ENCODE results near the gene HCST.

Gene HCST

DNA sequence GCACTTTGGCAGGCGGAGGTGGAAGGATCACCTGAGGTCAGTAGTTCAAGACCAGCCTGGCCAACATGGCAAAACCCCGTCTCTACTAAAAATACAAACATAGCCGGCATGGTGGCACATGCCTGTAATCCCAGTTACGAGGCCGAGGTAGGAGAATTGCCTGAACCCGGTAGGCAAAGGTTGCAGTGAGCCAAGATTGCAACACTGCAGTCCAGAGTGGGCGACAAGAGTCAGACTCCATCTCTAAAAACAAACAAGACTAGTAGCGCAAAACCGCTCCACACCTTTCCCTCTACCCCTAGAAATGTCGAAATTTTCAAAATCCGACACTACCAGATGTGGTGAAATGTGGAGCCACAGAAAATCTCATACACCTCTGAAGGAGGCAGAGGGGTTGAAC is 17.0 kb downstream of the HCST start:
- ChIA-PET POLR2A (no interaction called here), CTCF (no interaction called here)
- Histone ChIP-seq H3K36me3 (ENCODE audit: control insufficient read depth in 2 of 2, insufficient read depth in 1 of 2, low read length in 2 of 2) (no peaks in the 10 kb centered on the region; a peak in 1 of 3 replicates), H3K27ac (ENCODE audit: extremely low read depth, low read depth, low read length) (no peak overlapping the region), H3K4me1 (ENCODE audit: control insufficient read depth, insufficient read depth, low read length) (no peaks in the 10 kb centered on the region), H3K9me3 (ENCODE audit: control insufficient read depth, insufficient read depth, low read depth, low read length) (no peaks in the 10 kb centered on the region), H3K4me3 (ENCODE audit: low read depth, low read length) (no peak overlapping the region)
- TF ChIP-seq ZNF146 (tag by site-specific recombination; IDR thresholded peaks at IDR 0.05) = no peak

DNA sequence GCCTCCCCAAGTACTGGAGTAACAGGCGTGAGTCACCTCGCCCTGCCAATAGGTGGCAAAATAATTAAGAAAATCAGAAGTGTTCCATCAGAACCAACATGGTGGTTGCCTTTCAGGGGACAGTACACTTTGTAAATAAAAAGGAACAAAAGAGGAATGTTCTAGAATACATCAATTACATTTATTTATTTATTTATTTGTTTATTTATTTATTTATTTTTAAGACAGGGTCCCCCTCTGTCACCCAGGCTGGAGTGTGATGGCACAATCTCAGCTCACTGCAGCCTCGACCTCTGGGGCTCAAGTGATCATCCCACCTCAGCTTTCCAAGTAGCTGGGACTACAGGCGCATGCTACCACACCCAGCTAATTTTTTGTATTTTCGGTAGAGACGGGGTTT is 18.7 kb downstream of the HCST start:
- ChIA-PET POLR2A (interaction anchor here (0.6 to 2.5 kb wide), 2 partner anchors 10 to 209 kb away, joined by 5 to 9 read pairs; no protein-coding TSS in a partner anchor), CTCF (interaction anchor here (0.6 to 2.0 kb wide), 4 partner anchors 10 to 51 kb away, joined by 4 to 8 read pairs (median 6); no protein-coding TSS in a partner anchor)
- Histone ChIP-seq H3K4me1 (ENCODE audit: control insufficient read depth, insufficient read depth, low read length) (no peaks in the 10 kb centered on the region), H3K36me3 (ENCODE audit: control insufficient read depth in 2 of 2, insufficient read depth in 1 of 2, low read length in 2 of 2) (peaks cover 0 to 4% of the 10 kb centered on the region in 2 experiments; a peak in 1 of 3 replicates), H3K9me3 (ENCODE audit: control insufficient read depth, insufficient read depth, low read depth, low read length) (peaks cover 12% of the 10 kb centered on the region), H3K27ac (ENCODE audit: extremely low read depth, low read depth, low read length) (no peak overlapping the region), H3K4me3 (ENCODE audit: low read depth, low read length) (no peak overlapping the region)
- TF ChIP-seq ZNF202 (tag by site-specific recombination; IDR thresholded peaks at IDR 0.05; ENCODE audit: borderline replicate concordance) = peak; percentile 90; the same call in 1 of the 2 replicates
- no peak for TF ChIP-seq BCL11B (tag by site-specific recombination; IDR thresholded peaks at IDR 0.05; ENCODE audit: low read depth)
- no peak for TF ChIP-seq ATF2 (tag by site-specific recombination; IDR thresholded peaks at IDR 0.05; ENCODE audit: low read depth)
- TF ChIP-seq GLI2 (tag by site-specific recombination; IDR thresholded peaks at IDR 0.05; ENCODE audit: borderline replicate concordance, low read depth) = no peak
- no peak for TF ChIP-seq ZNF501 (tag by site-specific recombination; IDR thresholded peaks at IDR 0.05)
- no peak for TF ChIP-seq ZEB2 (tag by site-specific recombination; IDR thresholded peaks at IDR 0.05)
- no peak for TF ChIP-seq ZNF692 (tag by site-specific recombination; IDR thresholded peaks at IDR 0.05)
- peak; percentile 97 for TF ChIP-seq ZNF404 (tag by site-specific recombination; IDR thresholded peaks at IDR 0.05)
- TF ChIP-seq ZNF837 (tag by site-specific recombination; IDR thresholded peaks at IDR 0.05) = no peak
- TF ChIP-seq ZNF561 (tag by site-specific recombination; IDR thresholded peaks at IDR 0.05; ENCODE audit: borderline replicate concordance) = no peak
- TF ChIP-seq ZNF701 (tag by site-specific recombination; IDR thresholded peaks at IDR 0.05) = no peak
- TF ChIP-seq, protein P1, sequence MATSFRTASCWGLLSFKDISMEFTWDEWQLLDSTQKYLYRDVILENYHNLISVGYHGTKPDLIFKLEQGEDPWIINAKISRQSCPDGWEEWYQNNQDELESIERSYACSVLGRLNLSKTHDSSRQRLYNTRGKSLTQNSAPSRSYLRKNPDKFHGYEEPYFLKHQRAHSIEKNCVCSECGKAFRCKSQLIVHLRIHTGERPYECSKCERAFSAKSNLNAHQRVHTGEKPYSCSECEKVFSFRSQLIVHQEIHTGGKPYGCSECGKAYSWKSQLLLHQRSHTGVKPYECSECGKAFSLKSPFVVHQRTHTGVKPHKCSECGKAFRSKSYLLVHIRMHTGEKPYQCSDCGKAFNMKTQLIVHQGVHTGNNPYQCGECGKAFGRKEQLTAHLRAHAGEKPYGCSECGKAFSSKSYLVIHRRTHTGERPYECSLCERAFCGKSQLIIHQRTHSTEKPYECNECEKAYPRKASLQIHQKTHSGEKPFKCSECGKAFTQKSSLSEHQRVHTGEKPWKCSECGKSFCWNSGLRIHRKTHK (tag by site-specific recombination; IDR thresholded peaks at IDR 0.05) = no peak
- TF ChIP-seq, protein P2, sequence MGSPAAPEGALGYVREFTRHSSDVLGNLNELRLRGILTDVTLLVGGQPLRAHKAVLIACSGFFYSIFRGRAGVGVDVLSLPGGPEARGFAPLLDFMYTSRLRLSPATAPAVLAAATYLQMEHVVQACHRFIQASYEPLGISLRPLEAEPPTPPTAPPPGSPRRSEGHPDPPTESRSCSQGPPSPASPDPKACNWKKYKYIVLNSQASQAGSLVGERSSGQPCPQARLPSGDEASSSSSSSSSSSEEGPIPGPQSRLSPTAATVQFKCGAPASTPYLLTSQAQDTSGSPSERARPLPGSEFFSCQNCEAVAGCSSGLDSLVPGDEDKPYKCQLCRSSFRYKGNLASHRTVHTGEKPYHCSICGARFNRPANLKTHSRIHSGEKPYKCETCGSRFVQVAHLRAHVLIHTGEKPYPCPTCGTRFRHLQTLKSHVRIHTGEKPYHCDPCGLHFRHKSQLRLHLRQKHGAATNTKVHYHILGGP (tag by site-specific recombination; IDR thresholded peaks at IDR 0.05) = no peak
- no peak for TF ChIP-seq ZNF184 (tag by site-specific recombination; IDR thresholded peaks at IDR 0.05)
- TF ChIP-seq SCRT1 (tag by site-specific recombination; IDR thresholded peaks at IDR 0.05; ENCODE audit: borderline replicate concordance) = no peak
- TF ChIP-seq ZNF433 (tag by site-specific recombination; IDR thresholded peaks at IDR 0.05; ENCODE audit: low read depth) = peak; percentile 98
- TF ChIP-seq ZNF585B (tag by site-specific recombination; IDR thresholded peaks at IDR 0.05) = no peak
- no peak for TF ChIP-seq ZBTB20 (tag by site-specific recombination; IDR thresholded peaks at IDR 0.05)
- TF ChIP-seq ZNF394 (tag by site-specific recombination; IDR thresholded peaks at IDR 0.05; ENCODE audit: borderline replicate concordance) = peak; percentile 95
- TF ChIP-seq MEIS1 (CRISPR knock-in tag; IDR thresholded peaks at IDR 0.05; ENCODE audit: borderline replicate concordance) = no peak
- TF ChIP-seq KLF10 (tag by site-specific recombination; IDR thresholded peaks at IDR 0.05) = no peak
- 0 out of 2 replicates have a peak, but pooled peaks have one; percentile 55 for TF ChIP-seq ZNF560 (tag by site-specific recombination; IDR thresholded peaks at IDR 0.05; ENCODE audit: borderline replicate concordance)
- TF ChIP-seq ZNF174 (tag by site-specific recombination; IDR thresholded peaks at IDR 0.05) = no peak
- peak; percentile 72 for TF ChIP-seq ZBTB8A (tag by site-specific recombination; IDR thresholded peaks at IDR 0.05)
- TF ChIP-seq ZFP69B (tag by site-specific recombination; IDR thresholded peaks at IDR 0.05) = no peak
- TF ChIP-seq TRIM28 (IDR thresholded peaks at IDR 0.05; ENCODE audit: borderline replicate concordance, low read length) = no peak
- TF ChIP-seq MZF1 (tag by site-specific recombination; IDR thresholded peaks at IDR 0.05; ENCODE audit: borderline replicate concordance) = peak; percentile 33; the same call in 1 of the 2 replicates
- TF ChIP-seq ZNF274 (IDR thresholded peaks at IDR 0.05; ENCODE audit: low read length) = no peak
- no peak for TF ChIP-seq ZNF274 (tag by site-specific recombination; IDR thresholded peaks at IDR 0.05; ENCODE audit: borderline replicate concordance)
- no peak for TF ChIP-seq ZNF24 (tag by site-specific recombination; IDR thresholded peaks at IDR 0.05)

Measured in HEK293 (cell line).